Tibial artery (tissue), 4 donors: ENCODE results near the gene TBC1D19.
A peak's percentile ranks its signal among the peaks of the same experiment; 100 is the strongest.

ENCODE experiments used
- DNase-seq, 2 donors: peaks; one replicate each; pipeline ENCODE4 v3.0.0-alpha.2; 2019
- H3K27ac ChIP-seq, 2 donors: fragments of 200-600 bp; sonication (generic) in 1 of 2; 1 replicate in 1 of 2; 2 replicates in 1 of 2; pipeline ENCODE4 v1.5.1; 2018 to 2019; ENCODE audit warnings: mild to moderate bottlenecking in 1 of 2
- H3K27me3 ChIP-seq, 2 donors: fragments of 200-600 bp; sonication (generic) in 1 of 2; one replicate each; pipeline versions ENCODE4 v1.5.1 to v1.6.0; 2016 to 2019
- H3K36me3 ChIP-seq, 3 donors: fragments of 200-600 bp; sonication (generic) in 2 of 3; one replicate each; pipeline ENCODE4 v1.5.1; 2016 to 2019; ENCODE audit warnings: mild to moderate bottlenecking in 2 of 3
- H3K4me1 ChIP-seq, 4 donors: fragments of 200-600 bp; sonication (generic) in 2 of 4; 1 replicate in 3 of 4; 2 replicates in 1 of 4; pipeline ENCODE4 v1.5.1; 2016 to 2019
- H3K4me3 ChIP-seq, 2 donors: fragments of 200-600 bp; sonication (generic) in 1 of 2; 1 replicate in 1 of 2; 2 replicates in 1 of 2; pipeline ENCODE4 v1.5.1; 2018 to 2019; ENCODE audit warnings: mild to moderate bottlenecking in 2 of 2
- H3K9me3 ChIP-seq, 3 donors: fragments of 200-600 bp; sonication (generic) in 1 of 3; one replicate each; pipeline ENCODE4 v1.5.1; 2016 to 2019
- CTCF ChIP-seq, 2 experiments: fragments of 200-600 bp in 1 of 2; fragments of 450-650 bp in 1 of 2; IDR thresholded peaks; one replicate each; pipeline ENCODE4 v1.5.1; 2017 to 2019; ENCODE audit warnings: antibody characterized with exemption in 2 of 2, mild to moderate bottlenecking in 1 of 2, moderate library complexity in 1 of 2
- intact Hi-C: fragments of 100-400 bp; cut with DNase I; formaldehyde crosslinking; loops from one replicate; pipeline ENCODE4 v1.15.0; 2023; ENCODE audit warnings: low total_unique reads

The TBC1D19 gene

GRCh38 chr4:26732356-26732755 lies 148.5 kb downstream of the TBC1D19 start:
- no peaks in the 10 kb centered on the region for H3K27me3 ChIP-seq
- no peak overlapping the region for H3K27ac ChIP-seq
- H3K36me3 ChIP-seq, result peaks cover 0 to 1% (median 0%) of the 10 kb centered on the region in 3 donors
- no peak for DNase-seq
- no peak overlapping the region for H3K4me3 ChIP-seq
- H3K9me3 ChIP-seq, result no peaks in the 10 kb centered on the region
- no peak for TF ChIP-seq CTCF (IDR thresholded peaks at IDR 0.05)
- H3K4me1 ChIP-seq, result no peaks in the 10 kb centered on the region
- intact Hi-C loops, result no loop called here

DNA sequence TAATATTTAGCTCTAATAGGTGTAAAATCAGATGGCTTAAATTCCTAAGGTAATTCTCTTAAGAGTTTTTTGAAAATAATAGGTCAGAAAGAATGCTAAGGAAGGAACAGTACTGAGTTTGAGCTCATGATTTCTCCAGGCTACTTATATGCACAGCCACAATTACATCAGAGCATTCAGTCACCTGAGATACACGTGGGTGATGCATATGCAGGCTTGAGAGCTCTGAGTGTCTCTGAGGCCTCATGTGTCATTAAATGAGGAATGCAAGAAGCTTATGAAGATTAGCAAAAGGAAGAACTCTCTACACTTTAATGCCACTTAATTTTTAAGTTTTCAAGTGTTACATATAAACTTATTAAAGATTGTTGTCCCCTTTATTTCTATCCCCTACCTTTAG lies 152.7 kb downstream of the TBC1D19 start:
- Histone ChIP-seq H3K27ac (no peak overlapping the region), H3K36me3 (no peaks in the 10 kb centered on the region), H3K4me3 (no peak overlapping the region), H3K4me1 (peaks cover 0 to 4% (median 0%) of the 10 kb centered on the region in 4 donors), H3K9me3 (no peaks in the 10 kb centered on the region), H3K27me3 (no peaks in the 10 kb centered on the region)
- intact Hi-C loops, result no loop called here
- no peak for DNase-seq
- no peak for TF ChIP-seq CTCF (IDR thresholded peaks at IDR 0.05)

DNA sequence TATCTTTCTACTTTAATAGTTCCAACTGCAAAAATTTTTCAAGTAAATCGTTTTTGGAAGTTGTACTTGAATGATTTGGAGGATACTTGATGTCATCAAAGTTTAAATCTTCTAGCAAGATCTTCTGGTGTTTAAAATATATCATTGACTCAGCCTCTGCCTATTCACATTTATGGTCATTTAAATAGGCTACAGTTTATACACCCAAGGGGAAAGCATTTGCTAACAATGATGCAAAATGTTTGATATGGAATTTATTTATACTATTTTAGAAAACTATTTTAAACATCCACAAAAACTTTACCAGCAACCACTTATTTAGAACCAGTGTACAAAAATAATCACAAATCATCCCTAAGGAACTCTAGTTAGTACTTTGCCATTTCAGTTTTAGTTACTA lies 153.5 kb downstream of the TBC1D19 start:
- H3K9me3 ChIP-seq, result no peaks in the 10 kb centered on the region
- H3K36me3 ChIP-seq, result no peaks in the 10 kb centered on the region
- no peak for TF ChIP-seq CTCF (IDR thresholded peaks at IDR 0.05)
- peaks cover 0 to 9% (median 1%) of the 10 kb centered on the region in 4 donors for H3K4me1 ChIP-seq
- intact Hi-C loops, result no loop called here
- no peak overlapping the region for H3K4me3 ChIP-seq
- no peaks in the 10 kb centered on the region for H3K27me3 ChIP-seq
- no peak for DNase-seq
- H3K27ac ChIP-seq, result no peak overlapping the region

DNA sequence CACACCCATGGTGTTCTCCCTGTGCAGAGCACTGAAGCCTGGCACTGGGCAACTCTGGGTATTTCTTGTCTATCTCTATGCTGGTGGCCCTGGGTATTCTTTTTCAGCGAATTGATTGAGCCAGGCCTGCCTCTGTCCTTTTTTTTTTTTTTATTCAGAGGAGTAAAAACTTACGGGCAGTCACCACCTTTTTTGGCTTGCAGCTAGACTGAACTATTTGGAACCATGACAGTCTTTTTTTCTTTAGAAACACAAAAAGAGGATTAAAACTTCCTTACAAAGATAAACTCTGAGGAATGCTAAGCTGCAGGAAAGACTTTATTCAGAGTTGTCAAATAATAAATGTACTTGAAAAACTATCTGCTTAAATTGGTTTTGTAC lies 157.6 kb downstream of the TBC1D19 start:
- peaks cover 0 to 6% (median 6%) of the 10 kb centered on the region in 3 donors for H3K36me3 ChIP-seq
- H3K4me3 ChIP-seq, result no peak overlapping the region
- TF ChIP-seq CTCF (IDR thresholded peaks at IDR 0.05), result no peak
- no peaks in the 10 kb centered on the region for H3K27me3 ChIP-seq
- intact Hi-C loops, result no loop called here
- H3K27ac ChIP-seq, result peak overlapping the region in 1 of 2 donors; percentile 24
- DNase-seq, result no peak
- peaks cover 0 to 9% (median 1%) of the 10 kb centered on the region in 4 donors for H3K4me1 ChIP-seq
- H3K9me3 ChIP-seq, result no peaks in the 10 kb centered on the region

DNA sequence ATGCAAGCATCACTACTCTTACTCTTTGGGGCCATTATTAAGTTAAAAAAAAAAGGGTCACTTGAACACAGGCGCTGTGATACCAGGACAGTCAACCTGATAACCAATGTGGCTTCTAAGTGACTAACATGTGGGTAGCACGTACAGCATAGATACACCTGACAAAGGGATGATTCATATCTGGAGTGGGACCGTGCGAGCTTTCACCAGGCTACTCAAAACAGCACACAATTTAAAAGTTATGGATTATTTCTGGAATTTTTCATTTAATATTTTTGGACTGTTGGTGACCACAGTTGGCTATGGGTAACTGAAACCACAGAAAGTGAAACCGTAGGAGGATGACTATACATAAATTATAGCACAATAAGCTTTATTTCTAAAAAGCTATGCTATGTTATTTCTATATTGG lies 162.9 kb downstream of the TBC1D19 start:
- no peak for TF ChIP-seq CTCF (IDR thresholded peaks at IDR 0.05)
- DNase-seq, result no peak
- no peak overlapping the region for H3K4me3 ChIP-seq
- intact Hi-C loops, result no loop called here
- H3K9me3 ChIP-seq, result no peaks in the 10 kb centered on the region
- no peak overlapping the region for H3K27ac ChIP-seq
- H3K4me1 ChIP-seq, result peaks cover 0 to 3% (median under 1%) of the 10 kb centered on the region in 4 donors
- no peaks in the 10 kb centered on the region for H3K27me3 ChIP-seq
- peaks cover 6 to 18% (median 11%) of the 10 kb centered on the region in 3 donors for H3K36me3 ChIP-seq

DNA sequence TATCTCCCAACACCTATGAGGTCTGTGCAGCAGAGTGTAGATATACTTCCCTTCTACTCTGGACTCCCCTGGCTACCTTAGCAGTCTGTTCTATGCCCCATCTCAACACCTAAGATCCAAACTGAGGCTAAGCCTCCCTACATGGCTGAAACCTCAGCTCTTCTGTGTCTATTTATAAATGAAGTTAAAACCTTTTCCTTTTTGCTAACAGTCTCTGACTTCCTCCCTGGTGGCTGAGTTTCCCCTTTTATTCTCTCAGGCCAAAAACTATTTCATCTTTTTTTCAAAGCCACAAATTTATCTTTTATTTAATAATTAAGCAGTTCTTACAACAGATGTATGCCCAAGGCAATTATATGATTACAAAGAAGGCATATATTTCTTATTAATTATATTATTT lies 164.9 kb downstream of the TBC1D19 start:
- no peak for DNase-seq
- intact Hi-C loops, result no loop called here
- no peak for TF ChIP-seq CTCF (IDR thresholded peaks at IDR 0.05)
- H3K27ac ChIP-seq, result no peak overlapping the region
- H3K9me3 ChIP-seq, result no peaks in the 10 kb centered on the region
- H3K4me3 ChIP-seq, result no peak overlapping the region
- peaks cover 0 to 4% (median 0%) of the 10 kb centered on the region in 4 donors for H3K4me1 ChIP-seq
- no peaks in the 10 kb centered on the region for H3K27me3 ChIP-seq
- H3K36me3 ChIP-seq, result peaks cover 4 to 12% (median 11%) of the 10 kb centered on the region in 3 donors
